Measurements from ENCODE around the gene NDUFS4.
"Not testable (repeated sequence)": the region's sequence is repeated elsewhere in the genome, so short reads cannot be mapped to it uniquely, and the experiment has no call there.

GRCh38 chr5:53660573-53660972, 100.1 kb downstream of the NDUFS4 start:
- TF ChIP-seq CTCF (IDR thresholded peaks at IDR 0.05; ENCODE audit: poor library complexity); EZH2 (IDR thresholded peaks at IDR 0.05; ENCODE audit: borderline replicate concordance): not testable (repeated sequence)
